GM23248 (cell line): Measurements from ENCODE around the gene C17orf114.

ENCODE experiments used
- DNase-seq: peaks from one replicate; pipeline ENCODE4 v3.0.0-alpha.2; 2015
- H2AFZ ChIP-seq: fragments of 200-600 bp; sonication (generic); 2 replicates; pipeline ENCODE4 v1.6.1; 2016; ENCODE audit warnings: antibody characterized with exemption
- H3F3A ChIP-seq: fragments of 200-600 bp; sonication (generic); 2 replicates; pipeline ENCODE4 v1.6.1; 2016; ENCODE audit warnings: mild to moderate bottlenecking, antibody characterized with exemption, mixed run types; ENCODE audit not compliant: insufficient read depth
- H3K27ac ChIP-seq: fragments of 200-600 bp; sonication (generic); 2 replicates; pipeline ENCODE4 v1.5.1; 2016; ENCODE audit warnings: mild to moderate bottlenecking
- H3K27me3 ChIP-seq: fragments of 200-600 bp; sonication (generic); replicated peaks from 2 replicates; pipeline ENCODE4 v1.6.1; 2016; ENCODE audit warnings: mild to moderate bottlenecking; ENCODE audit not compliant: insufficient read depth
- H3K36me3 ChIP-seq: fragments of 200-600 bp; sonication (generic); 2 replicates; pipeline ENCODE4 v1.6.1; 2016; ENCODE audit warnings: low read depth, mild to moderate bottlenecking
- H3K4me1 ChIP-seq: fragments of 200-600 bp; sonication (generic); 2 replicates; pipeline ENCODE4 v1.6.1; 2016; ENCODE audit warnings: mild to moderate bottlenecking; ENCODE audit not compliant: insufficient read depth
- H3K4me2 ChIP-seq: fragments of 200-600 bp; sonication (generic); one replicate; pipeline ENCODE4 v1.6.1; 2016; ENCODE audit warnings: mild to moderate bottlenecking; ENCODE audit not compliant: unreplicated experiment
- H3K4me3 ChIP-seq: fragments of 200-600 bp; sonication (generic); 2 replicates; pipeline ENCODE4 v1.5.1; 2016; ENCODE audit warnings: mild to moderate bottlenecking
- H3K79me2 ChIP-seq: fragments of 200-600 bp; sonication (generic); 2 replicates; pipeline ENCODE4 v1.6.1; 2016; ENCODE audit warnings: mild to moderate bottlenecking; ENCODE audit not compliant: insufficient read depth
- H3K9ac ChIP-seq: fragments of 200-600 bp; sonication (generic); 2 replicates; pipeline ENCODE4 v1.6.1; 2016; ENCODE audit warnings: mild to moderate bottlenecking
- H3K9me2 ChIP-seq: fragments of 200-600 bp; sonication (generic); 2 replicates; pipeline ENCODE4 v1.6.1; 2016; ENCODE audit warnings: mixed run types, mild to moderate bottlenecking, moderate library complexity; ENCODE audit not compliant: insufficient read depth
- H3K9me3 ChIP-seq: fragments of 200-600 bp; sonication (generic); one replicate; pipeline ENCODE4 v1.6.1; 2017; ENCODE audit warnings: low read depth
- H4K20me1 ChIP-seq: fragments of 200-600 bp; sonication (generic); 2 replicates; pipeline ENCODE4 v1.6.0; 2016; ENCODE audit not compliant: insufficient read depth
- EZH2 ChIP-seq: fragments of 200-600 bp; sonication (generic); IDR thresholded peaks from 2 replicates; pipeline ENCODE4 v1.6.1; 2018; ENCODE audit warnings: antibody characterized with exemption, mild to moderate bottlenecking; ENCODE audit not compliant: insufficient read depth, poor library complexity, severe bottlenecking
- EZH2phosphoT487 ChIP-seq: fragments of 200-600 bp; sonication (generic); IDR thresholded peaks from 2 replicates; pipeline ENCODE4 v1.6.1; 2018; ENCODE audit warnings: antibody characterized with exemption, moderate library complexity, mild to moderate bottlenecking, low read depth; ENCODE audit not compliant: insufficient read depth
- WGBS, 2 experiments: methylation state at CpG; one replicate each; pipeline ENCODE4 v1.1.6; 2015 to 2017; ENCODE audit warnings: low lambda C conversion rate in 2 of 2, low coverage in 1 of 2; ENCODE audit errors: missing lambda C conversion rate in 2 of 2; 5-methylcytosine and 5-hydroxymethylcytosine counted together
- in situ Hi-C: fragments of 300-500 bp; cut with MboI; formaldehyde crosslinking; loops from 2 replicates; pipeline ENCODE4 v1.15.0; 2020

The C17orf114 gene

GRCh38 chr17:4840893-4841242, 38.7 kb upstream of the C17orf114 start:
- Histone ChIP-seq H3K27ac (no peak overlapping the region), H3K79me2 (peaks cover 100% of the 10 kb centered on the region), H3K36me3 (no peaks in the 10 kb centered on the region), H3K9me3 (no peaks in the 10 kb centered on the region), H3K4me2 (no peak overlapping the region), H3K27me3 (no peaks in the 10 kb centered on the region), H3F3A (no peaks in the 10 kb centered on the region), H3K4me3 (no peak overlapping the region), H2AFZ (no peak overlapping the region), H4K20me1 (peaks cover 18% of the 10 kb centered on the region), H3K4me1 (peaks cover 7% of the 10 kb centered on the region; the same call in 1 of the 2 replicates), H3K9me2 (no peaks in the 10 kb centered on the region), H3K9ac (no peak overlapping the region)
- 86 to 97% methylated on average over 9 to 10 of the region's 10 CpGs for WGBS, 2 experiments
- no peak for DNase-seq
- TF ChIP-seq EZH2 (no peak), EZH2phosphoT487 (no peak)
- in situ Hi-C loops: no loop called here

- Histone ChIP-seq H3K9me2 (no peaks in the 10 kb centered on the region), H3K4me1 (peaks cover 7% of the 10 kb centered on the region), H3K36me3 (no peaks in the 10 kb centered on the region), H3K27me3 (no peaks in the 10 kb centered on the region), H4K20me1 (peaks cover 21% of the 10 kb centered on the region), H2AFZ (no peak overlapping the region), H3K9ac (no peak overlapping the region), H3K9me3 (no peaks in the 10 kb centered on the region), H3K27ac (no peak overlapping the region), H3K79me2 (peaks cover 100% of the 10 kb centered on the region), H3K4me3 (no peak overlapping the region), H3K4me2 (no peak overlapping the region), H3F3A (no peaks in the 10 kb centered on the region)
- 92 to 96% methylated on average over 8 of the region's 8 CpGs for WGBS, 2 experiments
- in situ Hi-C loops: no loop called here
- TF ChIP-seq EZH2phosphoT487: no peak
- no peak for DNase-seq
These were observed 38.1 kb upstream of the C17orf114 start for GRCh38 chr17:4839965-4840892.

- Histone ChIP-seq H3K9ac (no peak overlapping the region), H3K79me2 (peaks cover 100% of the 10 kb centered on the region), H3F3A (no peaks in the 10 kb centered on the region), H3K4me1 (peaks cover 13% of the 10 kb centered on the region), H3K27me3 (no peaks in the 10 kb centered on the region), H3K4me2 (no peak overlapping the region), H3K36me3 (no peaks in the 10 kb centered on the region), H3K27ac (no peak overlapping the region), H4K20me1 (peaks cover 21% of the 10 kb centered on the region), H3K9me3 (no peaks in the 10 kb centered on the region), H3K4me3 (no peak overlapping the region), H2AFZ (no peak overlapping the region), H3K9me2 (no peaks in the 10 kb centered on the region)
- TF ChIP-seq EZH2phosphoT487 (no peak), EZH2 (no peak)
- in situ Hi-C loops: no loop called here
- DNase-seq: no peak
- WGBS, 2 experiments: 97 to 98% methylated on average over 8 of the region's 8 CpGs
These were observed 37.1 kb upstream of the C17orf114 start for GRCh38 chr17:4839221-4839620.

GRCh38 chr17:4838309-4838785, 36.2 kb upstream of the C17orf114 start:
- H3K36me3 ChIP-seq: no peaks in the 10 kb centered on the region
- H3K27ac ChIP-seq: no peak overlapping the region
- no peaks in the 10 kb centered on the region for H3K27me3 ChIP-seq
- H3K9me2 ChIP-seq: no peaks in the 10 kb centered on the region
- no peak overlapping the region for H3K9ac ChIP-seq
- TF ChIP-seq EZH2phosphoT487 (no peak), EZH2 (no peak)
- H3K79me2 ChIP-seq: peaks cover 100% of the 10 kb centered on the region
- no peak overlapping the region for H2AFZ ChIP-seq
- H3F3A ChIP-seq: no peaks in the 10 kb centered on the region
- H3K4me1 ChIP-seq: peaks cover 15% of the 10 kb centered on the region
- H3K4me2 ChIP-seq: no peak overlapping the region
- no peaks in the 10 kb centered on the region for H3K9me3 ChIP-seq
- H3K4me3 ChIP-seq: no peak overlapping the region
- in situ Hi-C loops: no loop called here
- peaks cover 21% of the 10 kb centered on the region for H4K20me1 ChIP-seq
- DNase-seq: no peak
- 88 to 90% methylated on average over 3 of the region's 3 CpGs for WGBS, 2 experiments
